Activated CD8-positive, alpha-beta T cell treated with anti-CD3 and anti-CD28 coated beads, Interleukin-2, amount 10 ng/mL, durations not matched to agents 7 days and 5 days (primary cell): Measurements from ENCODE around the gene NFIA. TPM values are rescaled to one million over a fixed set of nuclear protein-coding genes. Genes with fewer than 3 reads are reported as not detected.

ENCODE experiments used
- ATAC-seq: fragments of 150-1000 bp; cut with Tn5 transposase; one replicate; pipeline ENCODE4 v1.10.0; 2021; ENCODE audit warnings: moderate library complexity
- CTCF ChIA-PET: fragments of 350-600 bp; sonication (Branson Sonifier 250); formaldehyde crosslinking; loops from one replicate; lab custom pipeline; 2021; ENCODE audit warnings: antibody characterized with exemption; lab: Charles Lee
- POLR2A ChIA-PET: fragments of 350-600 bp; sonication (Branson Sonifier 250); formaldehyde crosslinking; loops from one replicate; lab custom pipeline; 2021; ENCODE audit warnings: antibody characterized with exemption; lab: Charles Lee
- DNase-seq: peaks from one replicate; pipeline ENCODE4 v3.0.0-alpha.2; 2020
- H3K27ac Mint-ChIP-seq: one replicate; pipeline ENCODE4 v1.8.0; 2021; ENCODE audit warnings: mild to moderate bottlenecking, mixed read lengths
- H3K27me3 Mint-ChIP-seq: one replicate; pipeline ENCODE4 v1.8.0; 2021; ENCODE audit warnings: low read depth, mixed read lengths
- H3K36me3 Mint-ChIP-seq: one replicate; pipeline ENCODE4 v1.8.0; 2021; ENCODE audit warnings: low read depth, mixed read lengths
- H3K4me1 Mint-ChIP-seq: one replicate; pipeline ENCODE4 v1.8.0; 2021; ENCODE audit warnings: low read depth, mixed read lengths
- H3K4me3 Mint-ChIP-seq: one replicate; pipeline ENCODE4 v1.8.0; 2021; ENCODE audit warnings: mild to moderate bottlenecking, mixed read lengths
- H3K9me3 Mint-ChIP-seq: one replicate; pipeline ENCODE4 v1.8.0; 2022; ENCODE audit warnings: mixed read lengths; ENCODE audit not compliant: insufficient read depth
- total RNA-seq, 2 experiments: library from RNA; stranded (reverse); gene quantifications; one replicate each; pipeline ENCODE4 v1.2.3, GENCODE V29; 2021

Gene NFIA
- total RNA-seq, 2 experiments from 2014 or later = 0.66 to 0.78 TPM

DNA sequence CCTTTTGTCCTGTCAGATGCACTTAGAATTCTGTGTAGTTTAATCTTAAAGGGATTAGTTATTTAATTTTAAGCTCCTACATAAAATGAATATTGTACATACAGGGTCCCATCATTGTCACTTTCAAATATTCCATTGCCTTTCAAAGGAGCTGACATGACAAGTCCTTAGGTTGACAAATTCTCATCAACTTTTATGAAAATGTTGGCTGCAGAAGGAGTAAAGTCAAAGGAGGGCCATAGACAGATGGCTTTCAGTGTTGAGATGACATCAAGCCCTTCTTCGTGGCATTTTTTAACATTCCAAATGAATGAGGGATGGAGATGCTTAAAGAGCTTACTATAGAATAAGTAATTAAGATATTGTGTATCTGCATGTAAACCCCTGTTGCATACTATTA lies 15.4 kb downstream of the NFIA start:
- H3K27ac Mint-ChIP-seq = no peak overlapping the region
- ChIA-PET CTCF (no interaction called here), POLR2A (no interaction called here)
- peaks cover 11% of the 10 kb centered on the region for H3K27me3 Mint-ChIP-seq
- no peak for DNase-seq
- H3K36me3 Mint-ChIP-seq = no peaks in the 10 kb centered on the region
- ATAC-seq = no peak
- H3K4me1 Mint-ChIP-seq = no peaks in the 10 kb centered on the region
- H3K9me3 Mint-ChIP-seq = no peaks in the 10 kb centered on the region
- H3K4me3 Mint-ChIP-seq = no peak overlapping the region

DNA sequence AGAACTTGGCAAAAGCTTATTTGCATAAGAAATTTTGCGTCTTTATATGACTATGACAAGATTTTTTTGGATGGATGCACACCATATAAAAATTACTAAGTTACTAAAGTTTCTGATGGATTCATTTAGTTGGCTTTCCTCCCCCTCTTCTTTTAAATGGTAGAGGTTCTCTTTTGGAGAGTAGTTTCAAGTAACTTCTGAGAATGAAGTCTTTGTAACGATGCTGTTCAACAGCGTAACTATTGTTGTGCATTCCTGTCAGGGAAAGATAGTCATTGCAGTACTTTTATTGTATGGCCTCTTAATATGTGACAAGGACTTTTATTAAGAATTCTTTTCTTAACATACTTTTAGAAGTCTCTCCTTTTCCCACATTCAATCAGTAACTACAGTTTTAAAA lies 16.0 kb downstream of the NFIA start:
- POLR2A ChIA-PET = no interaction called here

DNA sequence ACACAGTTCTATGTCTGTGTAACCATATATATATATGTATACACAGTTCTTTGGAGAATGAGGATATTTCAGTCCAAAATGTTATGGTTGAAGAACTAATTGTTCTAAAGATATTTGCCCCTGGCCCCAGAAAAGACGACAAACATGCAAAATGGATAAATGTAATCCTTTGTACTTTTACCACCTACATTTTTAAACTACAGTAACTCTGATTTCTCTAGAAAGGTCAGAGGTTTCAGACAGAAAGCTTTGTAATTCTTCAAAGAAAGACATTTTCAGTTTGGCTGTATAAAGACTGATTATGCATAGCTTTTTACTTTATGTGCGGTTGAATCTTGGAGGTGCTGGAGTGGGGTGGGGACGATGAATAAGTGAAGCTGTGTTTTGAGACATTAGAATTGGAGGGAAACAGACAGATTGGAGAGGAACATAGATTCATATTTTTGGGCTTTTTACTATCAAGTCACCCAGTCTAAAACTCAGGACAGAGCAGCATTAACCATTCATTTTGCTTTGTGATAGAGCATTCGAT lies 16.6 kb downstream of the NFIA start:
- Mint-ChIP-seq H3K9me3 (no peaks in the 10 kb centered on the region), H3K27me3 (peaks cover 10% of the 10 kb centered on the region), H3K4me1 (no peaks in the 10 kb centered on the region), H3K36me3 (no peaks in the 10 kb centered on the region), H3K27ac (no peak overlapping the region), H3K4me3 (no peak overlapping the region)
- ATAC-seq (no peak), DNase-seq (no peak)
- ChIA-PET POLR2A (no interaction called here), CTCF (no interaction called here)

More for the DNA sequence above, 16.0 kb downstream of the NFIA start:
- no peaks in the 10 kb centered on the region for H3K4me1 Mint-ChIP-seq
- no peaks in the 10 kb centered on the region for H3K36me3 Mint-ChIP-seq
- H3K27ac Mint-ChIP-seq = no peak overlapping the region
- peaks cover 11% of the 10 kb centered on the region for H3K27me3 Mint-ChIP-seq
- H3K4me3 Mint-ChIP-seq = no peak overlapping the region
- no peak for ATAC-seq
- CTCF ChIA-PET = no interaction called here
- H3K9me3 Mint-ChIP-seq = no peaks in the 10 kb centered on the region
- no peak for DNase-seq

DNA sequence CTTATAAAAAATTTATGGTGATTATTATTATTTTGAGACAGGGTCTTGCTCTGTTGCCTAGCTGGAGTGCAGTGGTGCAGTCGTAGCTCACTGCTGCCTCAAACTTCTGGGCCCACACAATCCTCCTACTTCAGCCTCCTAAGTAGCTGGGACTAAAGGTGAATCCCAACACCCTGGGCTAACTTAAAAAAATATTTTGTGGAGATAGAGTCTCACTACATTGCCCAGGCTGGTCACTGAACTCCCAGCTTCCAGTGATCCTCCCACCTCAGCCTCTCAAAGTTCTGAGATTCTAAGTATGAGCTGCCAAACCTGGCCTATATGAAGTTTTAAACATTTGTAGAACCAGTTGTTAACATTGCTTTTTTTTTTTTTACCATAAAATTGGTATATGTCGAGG lies 18.2 kb downstream of the NFIA start:
- CTCF ChIA-PET = no interaction called here
- Mint-ChIP-seq H3K36me3 (no peaks in the 10 kb centered on the region), H3K9me3 (no peaks in the 10 kb centered on the region), H3K4me1 (no peaks in the 10 kb centered on the region), H3K4me3 (no peak overlapping the region), H3K27me3 (peaks cover 5% of the 10 kb centered on the region), H3K27ac (no peak overlapping the region)
- ATAC-seq (no peak), DNase-seq (no peak)
- POLR2A ChIA-PET = no interaction called here

DNA sequence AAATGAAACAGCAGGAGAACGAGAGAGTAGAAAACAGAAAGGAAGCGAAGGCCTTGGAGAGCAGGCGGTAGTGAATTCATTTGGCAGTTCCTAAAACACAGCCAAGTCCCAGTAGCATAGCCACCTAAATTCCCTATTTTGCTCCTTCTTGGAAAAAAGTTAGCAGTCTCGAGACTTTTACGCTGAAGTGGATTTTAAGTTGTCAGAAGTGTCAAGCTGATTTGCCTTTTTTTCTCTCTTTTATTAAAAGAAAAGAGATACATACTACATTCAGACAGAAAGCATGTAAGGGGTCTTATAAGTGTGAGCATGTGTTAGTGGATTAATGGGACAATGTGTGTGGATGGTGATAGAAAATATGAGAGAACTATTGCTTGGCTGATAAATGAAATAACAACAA lies 19.2 kb downstream of the NFIA start:
- Mint-ChIP-seq H3K4me1 (no peaks in the 10 kb centered on the region), H3K27me3 (peaks cover 5% of the 10 kb centered on the region), H3K9me3 (no peaks in the 10 kb centered on the region), H3K27ac (no peak overlapping the region), H3K4me3 (no peak overlapping the region), H3K36me3 (no peaks in the 10 kb centered on the region)
- no peak for DNase-seq
- POLR2A ChIA-PET = no interaction called here
- CTCF ChIA-PET = no interaction called here
- no peak for ATAC-seq

DNA sequence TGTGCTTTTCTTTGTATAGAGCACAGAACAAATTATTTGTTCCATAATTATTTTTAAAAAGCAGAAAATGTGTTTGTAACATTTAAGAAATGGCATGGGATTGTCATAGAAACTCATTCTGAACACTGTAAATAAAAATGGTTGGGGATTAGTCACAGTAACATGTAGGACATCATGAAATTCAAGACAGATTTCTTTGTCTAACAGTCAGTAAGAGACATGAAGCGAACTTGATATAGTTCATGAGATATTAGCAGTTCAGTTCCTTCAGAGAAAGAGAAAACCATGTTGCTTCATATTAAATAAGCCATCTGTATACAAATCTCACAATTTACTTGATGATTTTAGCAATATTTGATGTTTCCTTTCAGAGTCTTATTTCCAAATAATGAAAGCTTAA lies 19.7 kb downstream of the NFIA start:
- POLR2A ChIA-PET = no interaction called here
- no peak for DNase-seq
- no peak for ATAC-seq
- Mint-ChIP-seq H3K4me3 (no peak overlapping the region), H3K27ac (no peak overlapping the region), H3K36me3 (no peaks in the 10 kb centered on the region), H3K27me3 (peaks cover 5% of the 10 kb centered on the region), H3K9me3 (no peaks in the 10 kb centered on the region), H3K4me1 (no peaks in the 10 kb centered on the region)
- CTCF ChIA-PET = no interaction called here

DNA sequence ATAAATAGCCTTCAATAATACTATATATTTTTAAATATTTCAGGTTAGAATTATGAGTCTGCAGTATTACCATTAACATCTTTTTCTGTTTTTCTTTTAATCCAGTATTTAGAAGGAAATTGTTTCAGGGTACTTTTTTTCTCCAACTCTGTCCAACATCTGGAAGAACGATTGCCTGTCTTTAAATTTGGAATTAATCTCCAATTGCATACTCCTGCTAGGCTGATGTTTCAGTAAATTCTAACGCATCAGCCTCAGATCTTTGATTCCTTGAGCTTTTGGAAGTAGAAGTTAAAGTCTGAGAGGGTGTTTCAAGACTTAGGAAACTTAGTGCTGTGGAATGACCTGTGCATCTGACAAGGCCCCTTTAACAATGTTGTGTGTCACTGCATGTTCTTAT lies 20.3 kb downstream of the NFIA start:
- no peaks in the 10 kb centered on the region for H3K4me1 Mint-ChIP-seq
- H3K27ac Mint-ChIP-seq = no peak overlapping the region
- ATAC-seq (no peak), DNase-seq (no peak)
- H3K9me3 Mint-ChIP-seq = no peaks in the 10 kb centered on the region
- ChIA-PET POLR2A (no interaction called here), CTCF (no interaction called here)
- no peak overlapping the region for H3K4me3 Mint-ChIP-seq
- peaks cover 2% of the 10 kb centered on the region for H3K27me3 Mint-ChIP-seq
- H3K36me3 Mint-ChIP-seq = no peaks in the 10 kb centered on the region

DNA sequence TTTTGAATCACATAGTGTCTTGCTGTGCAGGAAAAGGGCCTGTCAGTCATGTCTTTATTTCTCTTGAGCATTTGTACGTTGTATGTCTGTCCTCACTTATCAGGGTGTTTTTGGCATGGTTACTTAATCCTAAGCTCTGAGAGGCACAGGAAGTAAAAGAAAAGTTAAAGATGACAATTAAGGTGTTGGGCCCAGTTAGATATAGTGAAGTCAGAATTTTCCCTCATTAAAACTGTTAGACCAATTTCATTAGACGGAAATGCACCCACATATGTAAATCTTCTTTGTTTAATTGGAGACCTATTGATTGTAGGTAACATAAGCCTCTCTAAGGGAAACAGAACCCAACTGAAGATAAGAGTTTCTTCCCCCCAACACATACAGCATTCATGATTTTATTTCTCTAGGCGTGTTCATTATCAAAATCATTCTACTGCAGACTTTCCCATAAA lies 21.9 kb downstream of the NFIA start:
- Mint-ChIP-seq H3K27me3 (no peaks in the 10 kb centered on the region), H3K4me1 (no peaks in the 10 kb centered on the region), H3K9me3 (no peaks in the 10 kb centered on the region), H3K36me3 (no peaks in the 10 kb centered on the region), H3K27ac (no peak overlapping the region), H3K4me3 (no peak overlapping the region)
- DNase-seq (no peak), ATAC-seq (no peak)
- ChIA-PET POLR2A (no interaction called here), CTCF (no interaction called here)

DNA sequence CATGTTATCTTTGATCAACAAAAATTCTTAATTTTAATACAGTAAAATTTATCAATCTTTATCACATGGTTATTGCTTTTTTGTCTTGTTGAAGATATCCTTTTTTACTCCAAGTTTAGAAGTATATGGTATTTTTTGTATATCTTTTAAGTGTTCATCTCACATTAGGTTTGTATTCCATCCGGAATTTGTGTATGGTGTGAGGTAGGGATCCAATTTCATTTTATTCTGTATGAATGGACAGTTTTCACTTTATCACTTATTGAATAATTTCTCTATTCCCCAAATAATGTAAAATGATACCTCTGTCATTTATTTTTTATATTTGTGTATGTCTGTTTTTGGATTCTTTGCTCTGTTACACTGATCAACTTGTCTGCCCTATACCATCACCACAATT lies 25.3 kb downstream of the NFIA start:
- H3K36me3 Mint-ChIP-seq = no peaks in the 10 kb centered on the region
- H3K4me3 Mint-ChIP-seq = no peak overlapping the region
- ATAC-seq = no peak
- CTCF ChIA-PET = no interaction called here
- H3K27me3 Mint-ChIP-seq = no peaks in the 10 kb centered on the region
- POLR2A ChIA-PET = no interaction called here
- H3K27ac Mint-ChIP-seq = no peak overlapping the region
- no peaks in the 10 kb centered on the region for H3K4me1 Mint-ChIP-seq
- DNase-seq = no peak
- no peaks in the 10 kb centered on the region for H3K9me3 Mint-ChIP-seq

DNA sequence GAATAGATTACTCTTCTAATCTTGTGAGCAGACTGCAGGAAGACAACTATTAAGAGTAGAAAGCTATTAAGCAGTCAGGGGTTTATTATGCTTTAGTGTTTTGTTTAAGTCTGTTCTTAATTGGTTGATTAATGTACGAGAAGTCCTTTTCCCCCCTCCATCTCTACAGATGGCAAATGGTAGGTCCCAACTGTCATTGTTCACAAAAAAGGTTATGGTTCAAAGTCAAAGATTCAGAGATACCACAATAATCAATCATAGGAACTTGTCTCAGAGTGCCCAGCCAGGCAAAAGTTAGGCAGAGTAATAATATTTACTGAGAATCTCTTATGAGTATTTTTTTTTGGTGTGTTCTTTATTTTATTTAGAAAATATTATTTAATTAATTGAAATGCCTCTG lies 26.8 kb downstream of the NFIA start:
- DNase-seq (no peak), ATAC-seq (no peak)
- no peak overlapping the region for H3K27ac Mint-ChIP-seq
- ChIA-PET POLR2A (no interaction called here), CTCF (no interaction called here)
- H3K36me3 Mint-ChIP-seq = no peaks in the 10 kb centered on the region
- no peak overlapping the region for H3K4me3 Mint-ChIP-seq
- H3K9me3 Mint-ChIP-seq = no peaks in the 10 kb centered on the region
- no peaks in the 10 kb centered on the region for H3K4me1 Mint-ChIP-seq
- H3K27me3 Mint-ChIP-seq = no peaks in the 10 kb centered on the region

DNA sequence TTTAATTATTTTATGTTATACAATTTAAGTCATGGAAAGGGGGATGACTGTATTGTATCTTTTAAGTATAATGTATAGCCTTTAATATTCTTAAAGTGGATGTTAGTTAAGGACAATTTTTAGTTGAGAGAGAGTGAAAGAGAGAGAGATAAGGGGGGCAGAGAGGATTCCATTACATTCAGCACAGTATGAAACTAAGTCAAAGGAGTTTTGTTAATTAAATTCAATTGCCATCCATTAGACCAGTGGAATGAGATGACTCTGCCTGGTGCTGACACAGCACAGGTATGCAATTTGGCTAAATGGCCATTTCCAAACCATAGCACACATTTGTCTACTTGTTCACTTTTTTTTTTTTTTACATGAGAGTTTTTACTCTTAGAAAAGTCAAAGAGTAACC lies 27.5 kb downstream of the NFIA start:
- H3K9me3 Mint-ChIP-seq = no peaks in the 10 kb centered on the region
- H3K4me1 Mint-ChIP-seq = no peaks in the 10 kb centered on the region
- ChIA-PET CTCF (no interaction called here), POLR2A (no interaction called here)
- H3K36me3 Mint-ChIP-seq = no peaks in the 10 kb centered on the region
- no peak overlapping the region for H3K4me3 Mint-ChIP-seq
- ATAC-seq (no peak), DNase-seq (no peak)
- no peaks in the 10 kb centered on the region for H3K27me3 Mint-ChIP-seq
- H3K27ac Mint-ChIP-seq = no peak overlapping the region

DNA sequence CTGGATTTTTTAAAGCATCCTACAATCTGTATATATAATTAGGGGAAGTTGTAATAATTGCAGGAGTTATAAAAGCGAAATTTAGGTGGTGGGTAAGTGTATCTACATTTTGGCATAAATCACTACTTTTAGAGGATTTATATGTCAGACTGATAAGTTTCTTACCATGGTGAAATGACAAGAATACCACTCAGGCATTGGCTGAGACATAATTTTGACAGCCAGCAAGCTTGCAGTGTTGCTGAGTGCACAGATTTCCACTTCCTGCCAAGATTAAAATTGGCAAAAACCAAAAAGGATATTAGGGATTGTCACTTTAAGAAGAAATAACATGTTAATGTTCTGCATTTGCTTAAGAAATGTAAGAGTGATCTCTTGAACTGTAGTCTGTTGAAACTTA lies 28.2 kb downstream of the NFIA start:
- Mint-ChIP-seq H3K36me3 (no peaks in the 10 kb centered on the region), H3K9me3 (no peaks in the 10 kb centered on the region), H3K4me3 (no peak overlapping the region), H3K27ac (no peak overlapping the region), H3K27me3 (no peaks in the 10 kb centered on the region), H3K4me1 (no peaks in the 10 kb centered on the region)
- no peak for DNase-seq
- ChIA-PET POLR2A (no interaction called here), CTCF (no interaction called here)
- no peak for ATAC-seq
